Neural cell (in vitro differentiated cells): Measurements from ENCODE around the gene NRDC. TPM values are rescaled to one million over a fixed set of nuclear protein-coding genes. Genes with fewer than 3 reads are reported as not detected.
"Not testable (repeated sequence)": the region's sequence is repeated elsewhere in the genome, so short reads cannot be mapped to it uniquely, and the experiment has no call there.

ENCODE experiments used
- H2AFZ ChIP-seq: fragments of 200-600, 300-800 bp; sonication (generic), shearing (Covaris generic); 2 replicates; pipeline ENCODE4 v1.6.0; 2014; ENCODE audit warnings: low read depth, mild to moderate bottlenecking, antibody characterized with exemption, low read length, moderate library complexity
- H3F3A ChIP-seq: fragments of 200-600 bp; shearing (Covaris generic); 2 replicates; pipeline ENCODE4 v1.6.1; 2016; ENCODE audit warnings: mild to moderate bottlenecking, moderate library complexity, mixed read lengths, antibody characterized with exemption, low read length; ENCODE audit not compliant: insufficient read depth, poor library complexity, severe bottlenecking
- H3K27ac ChIP-seq: fragments of 200-600, 300-800 bp; sonication (generic), shearing (Covaris generic); 2 replicates; pipeline ENCODE4 v1.5.1; 2014; ENCODE audit warnings: mild to moderate bottlenecking, low read length, moderate library complexity
- H3K27me3 ChIP-seq: fragments of 300-800, 200-600 bp; sonication (generic), shearing (Covaris generic); 2 replicates; pipeline ENCODE4 v1.6.0; 2014; ENCODE audit warnings: mild to moderate bottlenecking, low read depth, low read length, moderate library complexity; ENCODE audit not compliant: insufficient read depth
- H3K36me3 ChIP-seq: fragments of 300-800, 200-600 bp; sonication (generic), shearing (Covaris generic); 2 replicates; pipeline ENCODE4 v1.5.1; 2014; ENCODE audit warnings: mild to moderate bottlenecking, antibody characterized with exemption, low read length, moderate library complexity; ENCODE audit not compliant: insufficient read depth
- H3K4me2 ChIP-seq: fragments of 300-800, 200-600 bp; sonication (generic), shearing (Covaris generic); 2 replicates; pipeline ENCODE4 v1.6.0; 2014; ENCODE audit warnings: mild to moderate bottlenecking, low read length
- H3K4me3 ChIP-seq: fragments of 300-800, 200-600 bp; sonication (generic), shearing (Covaris generic); 2 replicates; pipeline ENCODE4 v1.5.1; 2014; ENCODE audit warnings: mild to moderate bottlenecking, low read length, moderate library complexity
- H3K79me2 ChIP-seq: fragments of 200-600 bp; shearing (Covaris generic); replicated peaks from 2 replicates; pipeline ENCODE4 v1.6.0; 2014; ENCODE audit warnings: mild to moderate bottlenecking, low read length, moderate library complexity; ENCODE audit not compliant: insufficient read depth
- H3K9ac ChIP-seq: fragments of 300-800, 200-600 bp; sonication (generic), shearing (Covaris generic); 2 replicates; pipeline ENCODE4 v1.6.1; 2016; ENCODE audit warnings: mild to moderate bottlenecking, low read length, mixed read lengths
- H3K9me2 ChIP-seq: fragments of 200-600 bp; shearing (Covaris generic); 2 replicates; pipeline ENCODE4 v1.6.1; 2016; ENCODE audit warnings: mild to moderate bottlenecking, low read length, mixed read lengths; ENCODE audit not compliant: insufficient read depth
- H3K9me3 ChIP-seq: fragments of 200-600, 300-800 bp; sonication (generic), shearing (Covaris generic); 2 replicates; pipeline ENCODE4 v1.6.1; 2016; ENCODE audit warnings: mild to moderate bottlenecking, mixed run types, low read length, moderate library complexity, mixed read lengths
- H4K20me1 ChIP-seq: fragments of 200-600 bp; shearing (Covaris generic); 2 replicates; pipeline ENCODE4 v1.6.1; 2016; ENCODE audit warnings: mild to moderate bottlenecking, mixed run types; ENCODE audit not compliant: insufficient read depth
- EP300 ChIP-seq: fragments of 450-650 bp; conservative IDR thresholded peaks from 2 replicates; pipeline ENCODE4 v1.6.1; 2014; ENCODE audit warnings: antibody characterized with exemption, mild to moderate bottlenecking, moderate library complexity; ENCODE audit not compliant: poor library complexity, severe bottlenecking
- EZH2 ChIP-seq: fragments of 200-600, 300-800 bp; shearing (Covaris generic), sonication (generic); IDR thresholded peaks from 2 replicates; pipeline ENCODE4 v1.6.1; 2014; ENCODE audit warnings: antibody characterized with exemption, low read length, borderline replicate concordance, mild to moderate bottlenecking; ENCODE audit not compliant: insufficient read depth, poor library complexity, severe bottlenecking
- MXI1 ChIP-seq: fragments of 450-650 bp; conservative IDR thresholded peaks from 2 replicates; pipeline ENCODE4 v1.6.1; 2014; ENCODE audit warnings: antibody characterized with exemption, mild to moderate bottlenecking; ENCODE audit not compliant: poor library complexity, severe bottlenecking
- POLR2AphosphoS5 ChIP-seq: IDR thresholded peaks from 2 replicates; pipeline ENCODE4 v1.6.1; 2012
- RAD21 ChIP-seq: fragments of 450-650 bp; conservative IDR thresholded peaks from 2 replicates; pipeline ENCODE4 v1.6.1; 2014; ENCODE audit warnings: antibody characterized with exemption, mild to moderate bottlenecking, moderate library complexity
- REST ChIP-seq: IDR thresholded peaks from 2 replicates; pipeline ENCODE4 v1.6.1; 2012; ENCODE audit warnings: borderline replicate concordance
- SMC3 ChIP-seq: fragments of 450-650 bp; conservative IDR thresholded peaks from 2 replicates; pipeline ENCODE4 v1.6.1; 2014; ENCODE audit warnings: antibody characterized with exemption, mild to moderate bottlenecking, moderate library complexity; ENCODE audit not compliant: poor library complexity
- TAF1 ChIP-seq: IDR thresholded peaks from 2 replicates; pipeline ENCODE4 v1.6.1; 2012; ENCODE audit warnings: low read depth
- polyA plus RNA-seq: library from polyadenylated mRNA; depleted of rRNA; stranded (reverse); fragments of >200 nt; gene quantifications from 2 replicates; pipeline ENCODE4 v1.2.3, GENCODE V29; 2014
- TF ChIP-seq, protein P1 (sequence below): fragments of 450-650 bp; IDR thresholded peaks from 2 replicates; pipeline ENCODE4 v1.5.1; 2014; ENCODE audit warnings: antibody characterized with exemption, mild to moderate bottlenecking, moderate library complexity; ENCODE audit not compliant: poor library complexity, severe bottlenecking

Gene NRDC
- polyA plus RNA-seq, 1 donor from 2014 or later: 114 TPM

DNA sequence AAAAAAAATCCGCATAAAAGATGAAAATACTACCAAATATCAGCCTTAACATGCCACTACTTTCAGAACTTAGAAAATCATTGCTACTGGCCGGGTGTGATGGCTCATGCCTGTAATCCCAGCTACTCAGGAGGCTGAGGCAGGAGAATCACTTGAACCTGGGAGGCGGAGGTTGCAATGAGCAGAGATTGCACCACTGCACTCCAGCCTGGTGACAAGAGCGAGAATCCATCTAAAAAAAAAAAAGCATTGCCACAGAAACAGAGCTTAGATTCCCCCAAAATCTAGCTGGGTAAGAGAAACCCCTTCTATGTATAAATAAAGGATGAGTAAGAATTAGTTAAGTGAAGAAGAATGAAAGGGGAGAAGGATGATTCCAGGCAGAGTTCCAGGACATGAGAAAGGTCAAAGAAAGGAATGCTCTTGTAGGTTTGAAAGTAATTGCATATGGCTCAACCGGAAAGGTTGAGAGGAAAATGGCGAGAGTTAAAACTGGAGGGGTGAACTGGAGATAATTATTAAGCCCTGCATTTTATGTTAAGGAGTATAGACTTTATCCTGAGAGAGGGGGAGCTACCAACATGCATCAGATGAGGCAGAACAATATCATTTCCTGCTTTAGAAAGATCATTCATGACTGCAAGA, 19.7 kb upstream of the NRDC start:
- no peaks in the 10 kb centered on the region for H3K9me2 ChIP-seq
- H3K27me3 ChIP-seq: peaks cover 3% of the 10 kb centered on the region
- H3K4me3 ChIP-seq: no peak overlapping the region
- H3F3A ChIP-seq: no peaks in the 10 kb centered on the region
- H3K36me3 ChIP-seq: no peaks in the 10 kb centered on the region
- H3K4me2 ChIP-seq: no peak overlapping the region
- no peak overlapping the region for H3K27ac ChIP-seq
- H3K9me3 ChIP-seq: no peaks in the 10 kb centered on the region
- no peak overlapping the region for H3K9ac ChIP-seq
- H3K79me2 ChIP-seq: no peaks in the 10 kb centered on the region
- no peak overlapping the region for H2AFZ ChIP-seq
- H4K20me1 ChIP-seq: no peaks in the 10 kb centered on the region
- TF ChIP-seq EZH2 (no peak), RAD21 (no peak), SMC3 (no peak), EP300 (no peak), POLR2AphosphoS5 (no peak), REST (no peak), TAF1 (no peak), MXI1 (no peak)
- TF ChIP-seq, protein P1, sequence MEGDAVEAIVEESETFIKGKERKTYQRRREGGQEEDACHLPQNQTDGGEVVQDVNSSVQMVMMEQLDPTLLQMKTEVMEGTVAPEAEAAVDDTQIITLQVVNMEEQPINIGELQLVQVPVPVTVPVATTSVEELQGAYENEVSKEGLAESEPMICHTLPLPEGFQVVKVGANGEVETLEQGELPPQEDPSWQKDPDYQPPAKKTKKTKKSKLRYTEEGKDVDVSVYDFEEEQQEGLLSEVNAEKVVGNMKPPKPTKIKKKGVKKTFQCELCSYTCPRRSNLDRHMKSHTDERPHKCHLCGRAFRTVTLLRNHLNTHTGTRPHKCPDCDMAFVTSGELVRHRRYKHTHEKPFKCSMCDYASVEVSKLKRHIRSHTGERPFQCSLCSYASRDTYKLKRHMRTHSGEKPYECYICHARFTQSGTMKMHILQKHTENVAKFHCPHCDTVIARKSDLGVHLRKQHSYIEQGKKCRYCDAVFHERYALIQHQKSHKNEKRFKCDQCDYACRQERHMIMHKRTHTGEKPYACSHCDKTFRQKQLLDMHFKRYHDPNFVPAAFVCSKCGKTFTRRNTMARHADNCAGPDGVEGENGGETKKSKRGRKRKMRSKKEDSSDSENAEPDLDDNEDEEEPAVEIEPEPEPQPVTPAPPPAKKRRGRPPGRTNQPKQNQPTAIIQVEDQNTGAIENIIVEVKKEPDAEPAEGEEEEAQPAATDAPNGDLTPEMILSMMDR: no peak

DNA sequence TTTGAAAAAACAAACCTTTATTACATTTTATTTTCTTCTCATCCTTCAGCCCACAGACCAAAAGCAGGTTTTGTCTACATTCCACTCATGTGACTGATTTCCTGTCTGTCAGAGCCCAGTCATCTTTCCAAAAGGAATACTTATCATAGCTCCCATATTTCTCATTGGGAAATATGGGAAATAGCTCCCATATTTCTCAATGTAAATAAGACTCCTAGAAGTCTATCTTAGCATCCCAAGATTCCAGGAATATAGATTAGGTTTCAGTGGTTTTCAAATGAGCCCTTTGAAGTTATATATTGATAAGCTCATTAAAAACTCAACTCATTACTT, 19.1 kb upstream of the NRDC start:
- no peak overlapping the region for H3K4me3 ChIP-seq
- H3K27me3 ChIP-seq: peaks cover 3% of the 10 kb centered on the region
- H3K9me2 ChIP-seq: no peaks in the 10 kb centered on the region
- H3K36me3 ChIP-seq: no peaks in the 10 kb centered on the region
- H3K79me2 ChIP-seq: no peaks in the 10 kb centered on the region
- no peak overlapping the region for H3K4me2 ChIP-seq
- no peak overlapping the region for H2AFZ ChIP-seq
- TF ChIP-seq MXI1 (no peak), RAD21 (no peak), EP300 (no peak), TAF1 (no peak), EZH2 (no peak), POLR2AphosphoS5 (no peak), REST (no peak), SMC3 (no peak)
- TF ChIP-seq, protein P1: no peak
- no peaks in the 10 kb centered on the region for H4K20me1 ChIP-seq
- no peaks in the 10 kb centered on the region for H3F3A ChIP-seq
- H3K9ac ChIP-seq: no peak overlapping the region
- no peak overlapping the region for H3K27ac ChIP-seq
- H3K9me3 ChIP-seq: no peaks in the 10 kb centered on the region

GRCh38 chr1:51894748-51895147, 16.2 kb upstream of the NRDC start:
- not testable (repeated sequence) for H3K4me3 ChIP-seq, H3K4me2 ChIP-seq, H3K9me3 ChIP-seq, H3F3A ChIP-seq, H3K27ac ChIP-seq, H3K36me3 ChIP-seq, H2AFZ ChIP-seq, H4K20me1 ChIP-seq, H3K79me2 ChIP-seq, H3K27me3 ChIP-seq, H3K9me2 ChIP-seq, H3K9ac ChIP-seq
